K562 (cell line): ENCODE measurements around the gene ZDHHC5. TPM values are rescaled to one million over a fixed set of nuclear protein-coding genes. Genes with fewer than 3 reads are reported as not detected.
A peak's percentile ranks its signal among the peaks of the same experiment; 100 is the strongest.
"Not testable (repeated sequence)": the region's sequence is repeated elsewhere in the genome, so short reads cannot be mapped to it uniquely, and the experiment has no call there.

Experiments used
- ATAC-seq: fragments of 200-7000 bp; cut with Tn5 transposase; 3 replicates; pipeline ENCODE4 v1.9.1; 2020; ENCODE audit warnings: moderate library complexity
- BruUV-seq: library from RNA; stranded (reverse); fragments of 400-500 nt; replicated peaks from 2 replicates; lab custom pipeline; 2021; lab: Mats Ljungman, UMichigan
- CTCF ChIA-PET: fragments of 300-600 bp; formaldehyde crosslinking; extraction: SDS; loops from one replicate; lab custom pipeline; 2021; ENCODE audit warnings: low intra/inter-chr PET ratio; lab: Yijun Ruan, JAX
- POLR2A ChIA-PET: fragments of 300-600, 350-650 bp; sonication (Branson Sonifier 250); formaldehyde crosslinking; extraction: SDS; loops from one replicate; lab custom pipeline; 2021; ENCODE audit warnings: antibody characterized with exemption, inconsistent platforms; lab: Yijun Ruan, JAX
- DNase-seq, 4 experiments: peaks; one replicate each; pipeline versions ENCODE4 v3.0.0 to v3.0.0-alpha.2; 2011 to 2018; ENCODE audit warnings: low spot score in 3 of 4, mixed read lengths in 3 of 4; ENCODE audit errors: extremely low read depth in 1 of 4
- FAIRE-seq: peaks from 2 replicates; lab custom pipeline; 2011; peaks lifted over from hg19 to GRCh38; lab: Jason Lieb, UNC
- H2AFZ ChIP-seq: 2 replicates; pipeline ENCODE4 v1.6.0; 2011; ENCODE audit warnings: low read depth, low read length, control low read depth, inconsistent platforms
- H3K27ac ChIP-seq: fragments of 200-600 bp; 3 replicates; pipeline ENCODE4 v1.8.0; 2011; ENCODE audit warnings: low read depth, mild to moderate bottlenecking, control low read depth, inconsistent platforms, low read length, moderate library complexity, mixed read lengths; ENCODE audit errors: extremely low read depth
- H3K27me3 ChIP-seq, 2 experiments: fragments of 300-600 bp in 1 of 2; 2 replicates in 1 of 2; 3 replicates in 1 of 2; pipeline versions ENCODE4 v1.6.0 to v1.8.0; 2011; ENCODE audit warnings: inconsistent platforms in 2 of 2, low read length in 2 of 2, mild to moderate bottlenecking in 1 of 2, mixed read lengths in 1 of 2, moderate library complexity in 1 of 2; ENCODE audit not compliant: control insufficient read depth in 2 of 2, insufficient read depth in 2 of 2
- H3K36me3 ChIP-seq: fragments of 300-600 bp; 3 replicates; pipeline ENCODE4 v1.8.0; 2011; ENCODE audit warnings: mild to moderate bottlenecking, low read length, inconsistent platforms; ENCODE audit not compliant: control insufficient read depth, insufficient read depth
- H3K4me1 ChIP-seq, 2 experiments: fragments of 200-600 bp in 1 of 2; replicated peaks in 1 of 2; 2 replicates in 1 of 2; 3 replicates in 1 of 2; pipeline versions ENCODE4 v1.5.1 to v1.8.0; 2011; ENCODE audit warnings: inconsistent platforms in 2 of 2, low read length in 2 of 2, mild to moderate bottlenecking in 1 of 2, mixed read lengths in 1 of 2, moderate library complexity in 1 of 2; ENCODE audit not compliant: control insufficient read depth in 2 of 2, insufficient read depth in 2 of 2
- H3K4me2 ChIP-seq: 2 replicates; pipeline ENCODE4 v1.6.1; 2011; ENCODE audit warnings: low read length, control low read depth, inconsistent platforms, mixed read lengths; ENCODE audit not compliant: insufficient read depth
- H3K4me3 ChIP-seq: fragments of 200-600 bp; sonication (generic), shearing (Covaris generic); 2 replicates; pipeline ENCODE4 v1.5.1; 2016; ENCODE audit warnings: control low read depth, inconsistent platforms
- H3K79me2 ChIP-seq: fragments of 200-600 bp; 3 replicates; pipeline ENCODE4 v1.8.0; 2011; ENCODE audit warnings: low read length, inconsistent platforms; ENCODE audit not compliant: control insufficient read depth, insufficient read depth
- H3K9ac ChIP-seq, 2 experiments: 2 replicates each; pipeline versions ENCODE4 v1.6.0 to v1.6.1; 2011; ENCODE audit warnings: low read depth in 2 of 2, low read length in 2 of 2, control low read depth in 1 of 2, inconsistent platforms in 1 of 2, mild to moderate bottlenecking in 1 of 2, mixed read lengths in 1 of 2; ENCODE audit not compliant: insufficient read depth in 1 of 2
- H3K9me1 ChIP-seq: one replicate; pipeline ENCODE4 v1.6.0; 2011; ENCODE audit warnings: inconsistent platforms, mild to moderate bottlenecking, low read length, moderate library complexity; ENCODE audit not compliant: control insufficient read depth, insufficient read depth
- H3K9me3 ChIP-seq: replicated peaks from 2 replicates; pipeline ENCODE4 v1.5.1; 2011; ENCODE audit warnings: low read depth, low read length, inconsistent platforms; ENCODE audit not compliant: control insufficient read depth, insufficient read depth
- H4K20me1 ChIP-seq: replicated peaks from 2 replicates; pipeline ENCODE4 v1.6.1; 2011; ENCODE audit warnings: low read length, inconsistent platforms, mixed read lengths; ENCODE audit not compliant: control insufficient read depth, insufficient read depth
- BACH1 ChIP-seq: fragments of 200-800 bp; sonication (Bioruptor generic); IDR thresholded peaks from 2 replicates; pipeline ENCODE4 v1.6.1; 2016; ENCODE audit warnings: missing genetic modification characterization, missing compliant biosample characterization
- CBX1 ChIP-seq: sonication (generic); IDR thresholded peaks from 2 replicates; pipeline ENCODE4 v1.6.1; 2016; ENCODE audit warnings: antibody characterized with exemption, low read depth, mild to moderate bottlenecking
- SMARCB1 ChIP-seq: IDR thresholded peaks from 2 replicates; pipeline ENCODE4 v1.6.1; 2011; ENCODE audit warnings: improper control_type of control experiment, low read depth; ENCODE audit not compliant: insufficient read length
- WGBS: fragments of 100-300 bp; shearing (Covaris generic); methylation state at CpG from one replicate; pipeline ENCODE4 v1.1.6; 2016; ENCODE audit warnings: low coverage, mixed read lengths; ENCODE audit not compliant: insufficient coverage; ENCODE audit errors: missing lambda C conversion rate; 5-methylcytosine and 5-hydroxymethylcytosine counted together
- in situ Hi-C: fragments of 300-500 bp; cut with MboI; formaldehyde crosslinking; loops from 4 replicates; pipeline ENCODE4 v1.15.0; 2018; ENCODE audit warnings: inconsistent platforms, mixed read lengths
- intact Hi-C: fragments of 100-400 bp; cut with micrococcal nuclease; formaldehyde crosslinking; loops from 2 replicates; pipeline ENCODE4 v1.14.2; 2022
- polyA plus RNA-seq, 8 experiments: library from polyadenylated mRNA; depleted of rRNA in 4 of 8; stranded (reverse) in 5 of 8; unstranded in 3 of 8; fragments of >200 nt; fragmentation: Nextera tagmentation in 2 of 8; fragmentation: Illumina TruSeq in 1 of 8; extraction: Ambion mirVana in 2 of 8; extraction: Trizol in 1 of 8; gene quantifications; 2 replicates each; pipeline versions ENCODE4 v1.2.1 to v1.2.3, GENCODE V29; 2011 to 2014; ENCODE audit warnings: inconsistent platforms in 1 of 8, missing spikeins in 1 of 8
- total RNA-seq, 7 experiments: library from RNA; depleted of rRNA in 6 of 7; stranded (reverse); fragments of >200 nt in 6 of 7; fragmentation: Illumina TruSeq in 2 of 7; extraction: Trizol in 2 of 7; gene quantifications; 2 replicates each; pipeline versions ENCODE4 v1.2.1 to v1.2.3, GENCODE V29; 2011 to 2021; ENCODE audit warnings: low replicate concordance in 1 of 7
- TF ChIP-seq, protein P1 (sequence below): fragments of 450-650 bp; IDR thresholded peaks from 2 replicates; pipeline ENCODE4 v1.6.1; 2017; ENCODE audit warnings: antibody characterized with exemption, mild to moderate bottlenecking

ZDHHC5 gene
- total and polyA plus RNA-seq, 9 of the 15 experiments (the other 6 are each of a cell fraction or from before 2014, with no cell fraction given) = 3.8 to 64.2 (median 35.9) TPM

DNA sequence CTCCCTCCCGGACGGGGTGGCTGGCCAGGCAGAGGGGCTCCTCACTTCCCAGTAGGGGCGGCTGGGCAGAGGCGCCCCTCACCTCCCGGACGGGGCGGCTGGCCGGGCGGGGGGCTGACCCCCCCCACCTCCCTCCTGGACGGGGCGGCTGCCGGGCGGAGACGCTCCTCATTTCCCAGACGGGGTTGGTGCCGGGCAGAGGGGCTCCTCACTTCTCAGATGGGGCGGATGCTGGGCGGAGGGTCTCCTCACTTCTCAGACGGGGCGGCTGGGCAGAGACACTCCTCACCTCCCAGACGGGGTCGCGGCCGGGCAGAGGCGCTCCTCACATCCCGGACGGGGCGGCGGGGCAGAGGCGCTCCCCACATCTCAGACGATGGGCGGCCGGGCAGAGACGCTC is 48.8 kb downstream of the ZDHHC5 start:
- H3K4me1 ChIP-seq, intact Hi-C loops: not testable (repeated sequence)

GRCh38 chr11:57727185-57727584 is 59.3 kb downstream of the ZDHHC5 start:
- CTCF ChIA-PET = no interaction called here
- Histone ChIP-seq H3K4me1 (no peaks in the 10 kb centered on the region; a peak in 1 of 5 replicates), H4K20me1 (no peaks in the 10 kb centered on the region), H2AFZ (no peak overlapping the region), H3K79me2 (peaks cover 91% of the 10 kb centered on the region), H3K9me3 (no peaks in the 10 kb centered on the region), H3K36me3 (peaks cover 53% of the 10 kb centered on the region; the same call in 2 of the 3 replicates), H3K4me3 (no peak overlapping the region), H3K9me1 (no peaks in the 10 kb centered on the region), H3K27ac (no peak overlapping the region), H3K4me2 (no peak overlapping the region), H3K9ac (no peak overlapping the region), H3K27me3 (no peaks in the 10 kb centered on the region)
- in situ Hi-C loops (no loop called here), intact Hi-C loops (no loop called here)
- ATAC-seq = 0 out of 3 replicates have a peak, but pooled peaks have one; percentile 12
- no peak for FAIRE-seq
- DNase-seq = no peak
- 54% methylated on average over 2 of the region's 2 CpGs for WGBS
- no TSS peak for BruUV-seq
- POLR2A ChIA-PET = interaction anchor here (0.9 to 8.4 kb wide), 5 partner anchors 8 to 60 kb away, joined by 3 to 53 read pairs (median 3); partner anchors contain the start of genes MED19, SELENOH and TMX2
- TF ChIP-seq, protein P1, sequence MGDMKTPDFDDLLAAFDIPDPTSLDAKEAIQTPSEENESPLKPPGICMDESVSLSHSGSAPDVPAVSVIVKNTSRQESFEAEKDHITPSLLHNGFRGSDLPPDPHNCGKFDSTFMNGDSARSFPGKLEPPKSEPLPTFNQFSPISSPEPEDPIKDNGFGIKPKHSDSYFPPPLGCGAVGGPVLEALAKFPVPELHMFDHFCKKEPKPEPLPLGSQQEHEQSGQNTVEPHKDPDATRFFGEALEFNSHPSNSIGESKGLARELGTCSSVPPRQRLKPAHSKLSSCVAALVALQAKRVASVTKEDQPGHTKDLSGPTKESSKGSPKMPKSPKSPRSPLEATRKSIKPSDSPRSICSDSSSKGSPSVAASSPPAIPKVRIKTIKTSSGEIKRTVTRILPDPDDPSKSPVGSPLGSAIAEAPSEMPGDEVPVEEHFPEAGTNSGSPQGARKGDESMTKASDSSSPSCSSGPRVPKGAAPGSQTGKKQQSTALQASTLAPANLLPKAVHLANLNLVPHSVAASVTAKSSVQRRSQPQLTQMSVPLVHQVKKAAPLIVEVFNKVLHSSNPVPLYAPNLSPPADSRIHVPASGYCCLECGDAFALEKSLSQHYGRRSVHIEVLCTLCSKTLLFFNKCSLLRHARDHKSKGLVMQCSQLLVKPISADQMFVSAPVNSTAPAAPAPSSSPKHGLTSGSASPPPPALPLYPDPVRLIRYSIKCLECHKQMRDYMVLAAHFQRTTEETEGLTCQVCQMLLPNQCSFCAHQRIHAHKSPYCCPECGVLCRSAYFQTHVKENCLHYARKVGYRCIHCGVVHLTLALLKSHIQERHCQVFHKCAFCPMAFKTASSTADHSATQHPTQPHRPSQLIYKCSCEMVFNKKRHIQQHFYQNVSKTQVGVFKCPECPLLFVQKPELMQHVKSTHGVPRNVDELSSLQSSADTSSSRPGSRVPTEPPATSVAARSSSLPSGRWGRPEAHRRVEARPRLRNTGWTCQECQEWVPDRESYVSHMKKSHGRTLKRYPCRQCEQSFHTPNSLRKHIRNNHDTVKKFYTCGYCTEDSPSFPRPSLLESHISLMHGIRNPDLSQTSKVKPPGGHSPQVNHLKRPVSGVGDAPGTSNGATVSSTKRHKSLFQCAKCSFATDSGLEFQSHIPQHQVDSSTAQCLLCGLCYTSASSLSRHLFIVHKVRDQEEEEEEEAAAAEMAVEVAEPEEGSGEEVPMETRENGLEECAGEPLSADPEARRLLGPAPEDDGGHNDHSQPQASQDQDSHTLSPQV = no peak
- TF ChIP-seq BACH1 (tag) (no peak), SMARCB1 (no peak), CBX1 (no peak)

More for the DNA sequence above, 48.8 kb downstream of the ZDHHC5 start:
- 100% methylated on average over 1 of the region's 34 CpGs for WGBS
- BruUV-seq, H3K9me3 ChIP-seq, H3K9me1 ChIP-seq, in situ Hi-C loops, H3K27ac ChIP-seq, H3K4me3 ChIP-seq, H3K4me2 ChIP-seq, H3K9ac ChIP-seq, FAIRE-seq, H4K20me1 ChIP-seq, H3K27me3 ChIP-seq, H2AFZ ChIP-seq, DNase-seq, ATAC-seq, POLR2A ChIA-PET, CTCF ChIA-PET: not testable (repeated sequence)
- peaks cover 78% of the 10 kb centered on the region for H3K79me2 ChIP-seq
- peaks cover 52% of the 10 kb centered on the region; the same call in 1 of the 3 replicates for H3K36me3 ChIP-seq
